Measurements from ENCODE around the gene HIPK2.

Gene HIPK2

GRCh38 chr7:139706837-139707236 is 71.0 kb downstream of the HIPK2 start:
- H3F3A ChIP-seq (ENCODE audit: low read depth), result no peaks in the 10 kb centered on the region
- no peaks in the 10 kb centered on the region for H3K79me2 ChIP-seq (ENCODE audit: insufficient read depth, low read length)
- H2AFZ ChIP-seq (ENCODE audit: low read length), result no peak overlapping the region
- H3K9ac ChIP-seq (ENCODE audit: low read depth, low read length, poor library complexity, severe bottlenecking), result no peak overlapping the region
- no peaks in the 10 kb centered on the region for H3K9me2 ChIP-seq (replicated peaks; ENCODE audit: low read depth, low read length)
- H3K36me3 ChIP-seq (ENCODE audit: insufficient read depth, low read length), result peaks cover 14% of the 10 kb centered on the region
- no peak overlapping the region for H3K4me2 ChIP-seq (ENCODE audit: low read depth, low read length, poor library complexity, severe bottlenecking)
- no peaks in the 10 kb centered on the region for H3K4me1 ChIP-seq (ENCODE audit: insufficient read depth, low read length, poor library complexity, severe bottlenecking)
- H3K4me3 ChIP-seq (ENCODE audit: low read length, poor library complexity, severe bottlenecking), result no peak overlapping the region
- no peaks in the 10 kb centered on the region for H3K27me3 ChIP-seq (ENCODE audit: insufficient read depth, low read length, poor library complexity, severe bottlenecking)
- H3K9me3 ChIP-seq (ENCODE audit: insufficient read depth, low read depth, low read length), result no peaks in the 10 kb centered on the region
- TF ChIP-seq EZH2phosphoT487 (IDR thresholded peaks at IDR 0.05; ENCODE audit: borderline replicate concordance) (no peak), CTCF (conservative IDR thresholded peaks at IDR 0.05; ENCODE audit: low read length) (no peak)
- H4K20me1 ChIP-seq (ENCODE audit: insufficient read depth, low read length, poor library complexity, severe bottlenecking), result no peaks in the 10 kb centered on the region

DNA sequence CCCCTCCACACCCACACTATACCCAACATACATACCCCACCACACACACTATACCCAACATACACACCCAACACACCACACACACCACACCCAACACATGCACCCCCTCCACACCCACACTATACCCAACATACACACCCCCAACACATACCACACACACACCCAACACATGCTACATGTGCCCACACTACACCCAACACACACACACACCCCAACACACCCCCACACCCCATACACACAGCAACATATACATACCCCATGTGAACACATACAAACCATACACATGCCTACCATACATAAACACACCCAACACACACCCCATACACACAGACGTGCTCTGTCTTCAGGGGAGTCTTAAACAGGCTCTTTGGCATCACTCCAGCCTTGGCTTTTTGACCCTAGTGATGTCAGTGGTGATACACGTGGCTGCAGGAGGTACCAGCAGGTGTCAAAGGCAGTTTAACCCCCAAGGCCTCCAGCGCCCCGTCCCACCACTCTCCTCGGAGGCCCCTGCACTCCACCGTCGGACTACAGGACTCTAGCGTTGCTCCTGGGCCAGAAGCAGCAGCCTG is 73.4 kb downstream of the HIPK2 start:
- Histone ChIP-seq H3K4me3 (ENCODE audit: low read length, poor library complexity, severe bottlenecking) (no peak overlapping the region), H2AFZ (ENCODE audit: low read length) (no peak overlapping the region), H3F3A (ENCODE audit: low read depth) (no peaks in the 10 kb centered on the region), H4K20me1 (ENCODE audit: insufficient read depth, low read length, poor library complexity, severe bottlenecking) (no peaks in the 10 kb centered on the region), H3K9ac (ENCODE audit: low read depth, low read length, poor library complexity, severe bottlenecking) (no peak overlapping the region), H3K27me3 (ENCODE audit: insufficient read depth, low read length, poor library complexity, severe bottlenecking) (no peaks in the 10 kb centered on the region), H3K36me3 (ENCODE audit: insufficient read depth, low read length) (peaks cover 7% of the 10 kb centered on the region; the same call in 1 of the 2 replicates), H3K4me1 (ENCODE audit: insufficient read depth, low read length, poor library complexity, severe bottlenecking) (no peaks in the 10 kb centered on the region), H3K79me2 (ENCODE audit: insufficient read depth, low read length) (no peaks in the 10 kb centered on the region), H3K4me2 (ENCODE audit: low read depth, low read length, poor library complexity, severe bottlenecking) (no peak overlapping the region), H3K9me2 (replicated peaks; ENCODE audit: low read depth, low read length) (no peaks in the 10 kb centered on the region), H3K9me3 (ENCODE audit: insufficient read depth, low read depth, low read length) (no peaks in the 10 kb centered on the region)
- TF ChIP-seq EZH2phosphoT487 (IDR thresholded peaks at IDR 0.05; ENCODE audit: borderline replicate concordance) (no peak), CTCF (conservative IDR thresholded peaks at IDR 0.05; ENCODE audit: low read length) (no peak)

- Histone ChIP-seq H3K9me2 (replicated peaks; ENCODE audit: low read depth, low read length) (no peaks in the 10 kb centered on the region), H3K9me3 (ENCODE audit: insufficient read depth, low read depth, low read length) (no peaks in the 10 kb centered on the region), H3K9ac (ENCODE audit: low read depth, low read length, poor library complexity, severe bottlenecking) (no peak overlapping the region), H3K79me2 (ENCODE audit: insufficient read depth, low read length) (no peaks in the 10 kb centered on the region), H3K4me3 (ENCODE audit: low read length, poor library complexity, severe bottlenecking) (no peak overlapping the region), H3K4me2 (ENCODE audit: low read depth, low read length, poor library complexity, severe bottlenecking) (no peak overlapping the region), H3K27me3 (ENCODE audit: insufficient read depth, low read length, poor library complexity, severe bottlenecking) (no peaks in the 10 kb centered on the region), H3K36me3 (ENCODE audit: insufficient read depth, low read length) (peaks cover 7% of the 10 kb centered on the region; the same call in 1 of the 2 replicates), H3K4me1 (ENCODE audit: insufficient read depth, low read length, poor library complexity, severe bottlenecking) (no peaks in the 10 kb centered on the region), H4K20me1 (ENCODE audit: insufficient read depth, low read length, poor library complexity, severe bottlenecking) (no peaks in the 10 kb centered on the region), H3F3A (ENCODE audit: low read depth) (no peaks in the 10 kb centered on the region), H2AFZ (ENCODE audit: low read length) (no peak overlapping the region)
- TF ChIP-seq CTCF (conservative IDR thresholded peaks at IDR 0.05; ENCODE audit: low read length) (no peak), EZH2phosphoT487 (IDR thresholded peaks at IDR 0.05; ENCODE audit: borderline replicate concordance) (no peak)
Measured at GRCh38 chr7:139703487-139704307, 74.1 kb downstream of the HIPK2 start.
